ENCODE results near the gene RNH1. TPM values are rescaled to one million over a fixed set of nuclear protein-coding genes. Genes with fewer than 3 reads are reported as not detected.

Gene RNH1
- total RNA-seq, 2 experiments from 2014 or later: 131 to 132 TPM

GRCh38 chr11:486189-486588 lies 20.9 kb downstream of the RNH1 start:
- H3K9me3 Mint-ChIP-seq: no peaks in the 10 kb centered on the region
- CTCF ChIA-PET: no interaction called here
- ATAC-seq (ENCODE audit: poor library complexity) (no peak), DNase-seq (peak in 1 of 14 experiments; percentile 13)
- intact Hi-C loops (cut with DNase I, micrococcal nuclease): no loop called here
- H3K36me3 ChIP-seq (ENCODE audit: insufficient read depth, low read length): no peaks in the 10 kb centered on the region
- no peak overlapping the region for H3K4me3 Mint-ChIP-seq
- H3K4me3 ChIP-seq (ENCODE audit: low read length): no peak overlapping the region
- H3K9me3 ChIP-seq (ENCODE audit: control insufficient read depth in 1 of 2, insufficient read depth in 1 of 2, low read length in 2 of 2): peaks cover 0 to 3% of the 10 kb centered on the region in 2 experiments
- H3K27me3 ChIP-seq (ENCODE audit: control insufficient read depth in 1 of 2, insufficient read depth in 2 of 2, low read length in 2 of 2): no peaks in the 10 kb centered on the region
- no peaks in the 10 kb centered on the region for H3K4me1 ChIP-seq (ENCODE audit: insufficient read depth, low read length)
- no peaks in the 10 kb centered on the region for H3K36me3 Mint-ChIP-seq (ENCODE audit: low read depth)
- TF ChIP-seq CTCF (IDR thresholded peaks at IDR 0.05): no peak
- no peak overlapping the region for H3K27ac Mint-ChIP-seq
- no peaks in the 10 kb centered on the region for H3K27me3 Mint-ChIP-seq
- H3K4me1 Mint-ChIP-seq (ENCODE audit: low read depth): no peaks in the 10 kb centered on the region
- H3K27ac ChIP-seq (ENCODE audit: low read depth in 1 of 2, low read length in 2 of 2): no peak overlapping the region
- POLR2A ChIA-PET: no interaction called here

GRCh38 chr11:484616-485015 lies 22.4 kb downstream of the RNH1 start:
- Mint-ChIP-seq H3K9me3 (no peaks in the 10 kb centered on the region), H3K36me3 (ENCODE audit: low read depth) (no peaks in the 10 kb centered on the region), H3K4me3 (no peak overlapping the region), H3K27ac (no peak overlapping the region), H3K27me3 (no peaks in the 10 kb centered on the region), H3K4me1 (ENCODE audit: low read depth) (no peaks in the 10 kb centered on the region)
- ChIA-PET POLR2A (no interaction called here), CTCF (no interaction called here)
- ATAC-seq (ENCODE audit: poor library complexity) (no peak), DNase-seq (no peak)
- TF ChIP-seq CTCF (IDR thresholded peaks at IDR 0.05): no peak
- H3K27me3 ChIP-seq (ENCODE audit: control insufficient read depth in 1 of 2, insufficient read depth in 2 of 2, low read length in 2 of 2): no peaks in the 10 kb centered on the region
- peaks cover 0 to 3% of the 10 kb centered on the region in 2 experiments for H3K9me3 ChIP-seq (ENCODE audit: control insufficient read depth in 1 of 2, insufficient read depth in 1 of 2, low read length in 2 of 2)
- H3K27ac ChIP-seq (ENCODE audit: low read depth in 1 of 2, low read length in 2 of 2): no peak overlapping the region
- H3K4me3 ChIP-seq (ENCODE audit: low read length): no peak overlapping the region
- intact Hi-C loops (cut with DNase I, micrococcal nuclease): no loop called here
- H3K36me3 ChIP-seq (ENCODE audit: insufficient read depth, low read length): no peaks in the 10 kb centered on the region
- H3K4me1 ChIP-seq (ENCODE audit: insufficient read depth, low read length): no peaks in the 10 kb centered on the region

- H3K9me3 Mint-ChIP-seq: no peaks in the 10 kb centered on the region
- no peak for TF ChIP-seq CTCF (IDR thresholded peaks at IDR 0.05)
- H3K4me1 ChIP-seq (ENCODE audit: insufficient read depth, low read length): no peaks in the 10 kb centered on the region
- ChIA-PET CTCF (no interaction called here), POLR2A (no interaction called here)
- no peaks in the 10 kb centered on the region for H3K4me1 Mint-ChIP-seq (ENCODE audit: low read depth)
- no peaks in the 10 kb centered on the region for H3K9me3 ChIP-seq (ENCODE audit: control insufficient read depth in 1 of 2, insufficient read depth in 1 of 2, low read length in 2 of 2)
- DNase-seq (no peak), ATAC-seq (ENCODE audit: poor library complexity) (no peak)
- no peaks in the 10 kb centered on the region for H3K36me3 Mint-ChIP-seq (ENCODE audit: low read depth)
- intact Hi-C loops (cut with DNase I, micrococcal nuclease): no loop called here
- no peak overlapping the region for H3K27ac Mint-ChIP-seq
- no peaks in the 10 kb centered on the region for H3K27me3 ChIP-seq (ENCODE audit: control insufficient read depth in 1 of 2, insufficient read depth in 2 of 2, low read length in 2 of 2)
- H3K4me3 ChIP-seq (ENCODE audit: low read length): no peak overlapping the region
- H3K27me3 Mint-ChIP-seq: no peaks in the 10 kb centered on the region
- no peak overlapping the region for H3K4me3 Mint-ChIP-seq
- no peak overlapping the region for H3K27ac ChIP-seq (ENCODE audit: low read depth in 1 of 2, low read length in 2 of 2)
- H3K36me3 ChIP-seq (ENCODE audit: insufficient read depth, low read length): no peaks in the 10 kb centered on the region
These were observed 27.7 kb downstream of the RNH1 start for GRCh38 chr11:479311-479710.
